H1 (cell line): ENCODE data around the gene HERC3. TPM values are rescaled to one million over a fixed set of nuclear protein-coding genes. Genes with fewer than 3 reads are reported as not detected.

Experiments used
- CTCF ChIA-PET: fragments of 300-600 bp; sonication (Branson Sonifier 250); formaldehyde crosslinking; loops from one replicate; lab custom pipeline; 2021; ENCODE audit not compliant: partially characterized antibody; lab: Charles Lee
- POLR2A ChIA-PET: fragments of 300-600 bp; sonication (Branson Sonifier 250); formaldehyde crosslinking; loops from one replicate; lab custom pipeline; 2021; ENCODE audit warnings: inconsistent platforms; ENCODE audit not compliant: partially characterized antibody; lab: Charles Lee
- DNase-seq, 2 experiments: peaks; one replicate each; pipeline versions ENCODE4 v3.0.0 to v3.0.0-alpha.2; 2010 to 2022; ENCODE audit warnings: low spot score in 2 of 2, low read depth in 1 of 2, mixed read lengths in 1 of 2
- FAIRE-seq: peaks from 2 replicates; lab custom pipeline; 2011; peaks lifted over from hg19 to GRCh38; lab: Jason Lieb, UNC
- H2AFZ ChIP-seq: 2 replicates; pipeline ENCODE4 v1.8.1; 2012; ENCODE audit warnings: low read length, inconsistent platforms
- H2AK5ac ChIP-seq: 2 replicates; pipeline ENCODE4 v1.6.1; 2013; ENCODE audit warnings: low read depth, low read length
- H2BK120ac ChIP-seq: replicated peaks from 2 replicates; pipeline ENCODE3; 2013; ENCODE audit warnings: low read depth, low read length, inconsistent platforms
- H2BK12ac ChIP-seq: 2 replicates; pipeline ENCODE4 v1.6.1; 2013; ENCODE audit warnings: low read depth, low read length
- H2BK15ac ChIP-seq: 2 replicates; pipeline ENCODE4 v1.6.1; 2013; ENCODE audit warnings: low read length
- H2BK20ac ChIP-seq: 2 replicates; pipeline ENCODE4 v1.6.1; 2013; ENCODE audit warnings: low read length
- H2BK5ac ChIP-seq: 2 replicates; pipeline ENCODE4 v1.6.1; 2013; ENCODE audit warnings: low read depth, low read length
- H3K14ac ChIP-seq: 2 replicates; pipeline ENCODE4 v1.6.1; 2013; ENCODE audit warnings: inconsistent platforms; ENCODE audit not compliant: insufficient read length
- H3K18ac ChIP-seq: 2 replicates; pipeline ENCODE4 v1.6.1; 2013; ENCODE audit warnings: low read length; ENCODE audit errors: extremely low read depth
- H3K23ac ChIP-seq: 2 replicates; pipeline ENCODE4 v1.6.1; 2013; ENCODE audit warnings: inconsistent platforms; ENCODE audit not compliant: insufficient read length
- H3K23me2 ChIP-seq: 2 replicates; pipeline ENCODE4 v1.6.1; 2013; ENCODE audit warnings: low read depth, low read length
- H3K27ac ChIP-seq: 2 replicates; pipeline ENCODE4 v1.6.1; 2011; ENCODE audit warnings: low read depth, low read length, inconsistent platforms
- H3K27me3 ChIP-seq, 4 experiments: replicated peaks in 1 of 4; 1 replicate in 1 of 4; 2 replicates in 3 of 4; pipeline versions ENCODE4 v1.6.1 to v1.8.1; 2011 to 2013; ENCODE audit warnings: low read length in 3 of 4, mild to moderate bottlenecking in 3 of 4, inconsistent platforms in 2 of 4, mixed read lengths in 2 of 4, moderate library complexity in 1 of 4; ENCODE audit not compliant: control insufficient read depth in 3 of 4, insufficient read depth in 3 of 4; ENCODE audit errors: extremely low read depth in 1 of 4
- H3K36me3 ChIP-seq, 4 experiments: 2 replicates each; pipeline versions ENCODE4 v1.6.1 to v1.8.1; 2011 to 2013; ENCODE audit warnings: mild to moderate bottlenecking in 4 of 4, low read length in 3 of 4, moderate library complexity in 2 of 4, control low read depth in 1 of 4, inconsistent platforms in 1 of 4; ENCODE audit not compliant: insufficient read depth in 4 of 4, control insufficient read depth in 2 of 4
- H3K4ac ChIP-seq: replicated peaks from 2 replicates; pipeline ENCODE3; 2013; ENCODE audit warnings: low read length, low read depth, mixed read lengths, inconsistent platforms; ENCODE audit not compliant: insufficient read length
- H3K4me1 ChIP-seq, 4 experiments: replicated peaks in 1 of 4; 1 replicate in 1 of 4; 2 replicates in 3 of 4; pipeline versions ENCODE4 v1.6.1 to v1.8.1; 2011 to 2013; ENCODE audit warnings: low read length in 3 of 4, inconsistent platforms in 2 of 4, mixed read lengths in 1 of 4; ENCODE audit not compliant: insufficient read depth in 4 of 4, control insufficient read depth in 3 of 4
- H3K4me2 ChIP-seq, 2 experiments: 2 replicates each; pipeline versions ENCODE4 v1.6.1 to v1.8.1; 2011 to 2013; ENCODE audit warnings: low read depth in 2 of 2, low read length in 2 of 2, control low read depth in 1 of 2, inconsistent platforms in 1 of 2, mild to moderate bottlenecking in 1 of 2; ENCODE audit not compliant: insufficient read depth in 1 of 2
- H3K4me3 ChIP-seq, 4 experiments: fragments of 200-600, 300-600 bp in 1 of 4; sonication (generic), shearing (Covaris generic), sonication (Bioruptor Twin) in 1 of 4; 2 replicates each; pipeline versions ENCODE4 v1.5.1 to v1.8.1; 2011 to 2016; ENCODE audit warnings: low read length in 4 of 4, low read depth in 3 of 4, control low read depth in 2 of 4, inconsistent platforms in 2 of 4, mild to moderate bottlenecking in 2 of 4, mixed read lengths in 1 of 4, moderate library complexity in 1 of 4; ENCODE audit not compliant: insufficient read depth in 2 of 4; ENCODE audit errors: extremely low read depth in 1 of 4
- H3K56ac ChIP-seq: replicated peaks from 2 replicates; pipeline ENCODE3; 2013; ENCODE audit warnings: low read depth, mild to moderate bottlenecking, mixed read lengths, low read length, inconsistent platforms; ENCODE audit not compliant: insufficient read length
- H3K79me1 ChIP-seq: 2 replicates; pipeline ENCODE4 v1.6.1; 2013; ENCODE audit warnings: low read depth, low read length, control low read depth
- H3K79me2 ChIP-seq, 2 experiments: 2 replicates each; pipeline versions ENCODE4 v1.6.1 to v1.8.1; 2012 to 2013; ENCODE audit warnings: low read length in 2 of 2, mild to moderate bottlenecking in 2 of 2, inconsistent platforms in 1 of 2; ENCODE audit not compliant: insufficient read depth in 2 of 2, control insufficient read depth in 1 of 2
- H3K9ac ChIP-seq, 4 experiments: replicated peaks in 1 of 4; 1 replicate in 1 of 4; 2 replicates in 3 of 4; pipeline versions ENCODE4 v1.6.1 to v1.8.1; 2011 to 2013; ENCODE audit warnings: low read depth in 3 of 4, low read length in 3 of 4, control low read depth in 2 of 4, mild to moderate bottlenecking in 2 of 4, moderate library complexity in 2 of 4, inconsistent platforms in 1 of 4; ENCODE audit errors: extremely low read depth in 1 of 4
- H3K9me3 ChIP-seq, 2 experiments: 2 replicates each; pipeline versions ENCODE4 v1.6.1 to v1.8.1; 2012 to 2013; ENCODE audit warnings: mild to moderate bottlenecking in 2 of 2, moderate library complexity in 2 of 2, control low read depth in 1 of 2, inconsistent platforms in 1 of 2, low read depth in 1 of 2, low read length in 1 of 2, mixed read lengths in 1 of 2; ENCODE audit not compliant: insufficient read depth in 2 of 2
- H4K20me1 ChIP-seq, 2 experiments: replicated peaks in 1 of 2; 2 replicates each; pipeline versions ENCODE3 to v1.8.1; 2011 to 2013; ENCODE audit warnings: inconsistent platforms in 2 of 2, low read length in 2 of 2, mild to moderate bottlenecking in 1 of 2; ENCODE audit not compliant: insufficient read depth in 2 of 2, control insufficient read depth in 1 of 2
- H4K5ac ChIP-seq: 2 replicates; pipeline ENCODE4 v1.6.1; 2013; ENCODE audit warnings: low read length, low read depth, mixed read lengths, inconsistent platforms; ENCODE audit not compliant: insufficient read length
- H4K8ac ChIP-seq: 2 replicates; pipeline ENCODE4 v1.8.0; 2013; ENCODE audit warnings: mild to moderate bottlenecking, moderate library complexity, low read length, inconsistent platforms; ENCODE audit not compliant: insufficient read depth; ENCODE audit errors: extremely low read depth
- H4K91ac ChIP-seq: replicated peaks from 2 replicates; pipeline ENCODE3; 2013; ENCODE audit warnings: low read length, mixed read lengths, inconsistent platforms; ENCODE audit not compliant: insufficient read length
- ASH2L ChIP-seq: fragments of 200-600, 300-600 bp; sonication (generic); IDR thresholded peaks from one replicate; pipeline ENCODE4 v1.7.1; 2017; ENCODE audit warnings: low read length
- BACH1 ChIP-seq: IDR thresholded peaks from 2 replicates; pipeline ENCODE4 v1.6.1; 2012; ENCODE audit warnings: low read length, improper control_type of control experiment
- RBBP5 ChIP-seq: IDR thresholded peaks from 2 replicates; pipeline ENCODE4 v1.7.1; 2012; ENCODE audit warnings: low read depth, mild to moderate bottlenecking, inconsistent platforms, low read length, moderate library complexity, borderline replicate concordance
- YY1 ChIP-seq: IDR thresholded peaks from 2 replicates; pipeline ENCODE4 v1.6.1; 2011; ENCODE audit warnings: low read depth, mild to moderate bottlenecking, low read length
- WGBS, 2 experiments: shearing (Covaris generic) in 1 of 2; methylation state at CpG; one replicate each; pipeline versions ENCODE4 v1.1.6 to v1.1.7; 2013 to 2015; ENCODE audit warnings: low lambda C conversion rate in 2 of 2, mixed read lengths in 2 of 2, inconsistent platforms in 1 of 2, low coverage in 1 of 2, missing lambda C conversion rate in 1 of 2; ENCODE audit not compliant: insufficient replicate concordance in 2 of 2, insufficient coverage in 1 of 2, insufficient read length in 1 of 2; ENCODE audit errors: extremely low coverage in 1 of 2, missing lambda C conversion rate in 1 of 2; 5-methylcytosine and 5-hydroxymethylcytosine counted together
- polyA plus RNA-seq, 7 experiments: library from polyadenylated mRNA; depleted of rRNA in 3 of 7; stranded (reverse) in 5 of 7; unstranded in 2 of 7; fragments of >200 nt in 5 of 7; fragments of 200-250 nt in 2 of 7; gene quantifications; 1 replicate in 5 of 7; 2 replicates in 1 of 7; 4 replicates in 1 of 7; pipeline versions ENCODE4 v1.2.1 to v1.2.3, GENCODE V29; 2011 to 2013; ENCODE audit warnings: missing spikeins in 2 of 7, mixed read lengths in 2 of 7
- total RNA-seq: library from RNA; stranded (reverse); fragmentation: NEBNext Ultra II Directional; extraction: Animal tissue kit (Norgen Biotek cat#: 25700); gene quantifications from 2 replicates; pipeline ENCODE4 v1.2.1, GENCODE V29; 2021

Gene HERC3
- total and polyA plus RNA-seq, 2 of the 8 experiments (the other 6 are each of a cell fraction or from before 2014, with no cell fraction given): 1.4 to 5.7 TPM

DNA sequence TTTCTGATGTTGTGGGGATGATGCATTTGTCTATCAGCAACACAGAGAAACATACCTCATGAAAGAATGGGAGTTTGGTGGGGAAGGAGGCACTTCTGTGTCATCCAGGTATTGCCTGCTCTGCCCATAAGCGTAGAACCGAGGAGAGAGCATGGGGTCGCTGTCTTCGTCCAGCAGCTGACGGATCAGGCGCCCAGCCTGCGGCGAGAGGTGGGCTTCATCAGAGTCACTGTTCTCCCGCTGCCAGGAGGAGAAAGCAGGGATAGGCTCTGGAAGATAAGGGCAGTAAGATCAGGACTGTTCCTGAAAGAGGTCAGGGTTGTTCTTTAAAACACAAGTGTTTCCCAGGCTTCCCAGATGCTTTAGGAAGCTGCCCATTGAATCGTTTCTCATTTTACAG lies 158.1 kb downstream of the HERC3 start:
- no peak overlapping the region for H3K4me3 ChIP-seq
- 90% methylated on average over 10 of the region's 10 CpGs; no CpG with 5 or more reads in 1 of the 2 experiments for WGBS, 2 experiments
- H3K9ac ChIP-seq: no peak overlapping the region
- H3K27ac ChIP-seq: no peak overlapping the region
- H3K56ac ChIP-seq: no peak overlapping the region
- H2BK5ac ChIP-seq: no peak overlapping the region
- H2BK15ac ChIP-seq: no peak overlapping the region
- H3K27me3 ChIP-seq: no peaks in the 10 kb centered on the region
- no peak overlapping the region for H3K4me2 ChIP-seq
- no peak overlapping the region for H2AFZ ChIP-seq
- H3K14ac ChIP-seq: no peak overlapping the region
- no peak overlapping the region for H2AK5ac ChIP-seq
- H3K36me3 ChIP-seq: peaks cover 2 to 30% (median 16%) of the 10 kb centered on the region in 4 experiments; a peak in 6 of 8 replicates
- no peaks in the 10 kb centered on the region for H3K23me2 ChIP-seq
- H3K4ac ChIP-seq: no peak overlapping the region
- no peak overlapping the region for H2BK12ac ChIP-seq
- H4K5ac ChIP-seq: no peak overlapping the region
- H3K23ac ChIP-seq: no peak overlapping the region
- H3K79me2 ChIP-seq: no peaks in the 10 kb centered on the region
- no peak overlapping the region for H4K8ac ChIP-seq
- CTCF ChIA-PET: interaction anchor here (1.5 kb wide), 2 partner anchors 20 to 78 kb away, joined by 4 read pairs; no protein-coding TSS in a partner anchor
- H2BK120ac ChIP-seq: no peak overlapping the region
- no peak for FAIRE-seq
- no peaks in the 10 kb centered on the region for H3K9me3 ChIP-seq
- H3K4me1 ChIP-seq: no peaks in the 10 kb centered on the region
- DNase-seq: no peak
- POLR2A ChIA-PET: no interaction called here
- no peak overlapping the region for H2BK20ac ChIP-seq
- H4K20me1 ChIP-seq: no peaks in the 10 kb centered on the region
- H3K79me1 ChIP-seq: no peaks in the 10 kb centered on the region
- no peak overlapping the region for H3K18ac ChIP-seq
- no peak overlapping the region for H4K91ac ChIP-seq
- TF ChIP-seq BACH1 (no peak), RBBP5 (no peak), ASH2L (no peak), YY1 (no peak)
